GM21717 (cell line): ENCODE data around the gene UBE2N.
"Not testable (repeated sequence)": the region's sequence is repeated elsewhere in the genome, so short reads cannot be mapped to it uniquely, and the experiment has no call there.

Source experiments
- ATAC-seq: cut with Tn5 transposase; IDR thresholded peaks from one replicate; pipeline ENCODE4 v1.9.1; 2021; ENCODE audit warnings: mild to moderate bottlenecking, moderate library complexity; ENCODE audit not compliant: unreplicated experiment

The UBE2N gene

DNA sequence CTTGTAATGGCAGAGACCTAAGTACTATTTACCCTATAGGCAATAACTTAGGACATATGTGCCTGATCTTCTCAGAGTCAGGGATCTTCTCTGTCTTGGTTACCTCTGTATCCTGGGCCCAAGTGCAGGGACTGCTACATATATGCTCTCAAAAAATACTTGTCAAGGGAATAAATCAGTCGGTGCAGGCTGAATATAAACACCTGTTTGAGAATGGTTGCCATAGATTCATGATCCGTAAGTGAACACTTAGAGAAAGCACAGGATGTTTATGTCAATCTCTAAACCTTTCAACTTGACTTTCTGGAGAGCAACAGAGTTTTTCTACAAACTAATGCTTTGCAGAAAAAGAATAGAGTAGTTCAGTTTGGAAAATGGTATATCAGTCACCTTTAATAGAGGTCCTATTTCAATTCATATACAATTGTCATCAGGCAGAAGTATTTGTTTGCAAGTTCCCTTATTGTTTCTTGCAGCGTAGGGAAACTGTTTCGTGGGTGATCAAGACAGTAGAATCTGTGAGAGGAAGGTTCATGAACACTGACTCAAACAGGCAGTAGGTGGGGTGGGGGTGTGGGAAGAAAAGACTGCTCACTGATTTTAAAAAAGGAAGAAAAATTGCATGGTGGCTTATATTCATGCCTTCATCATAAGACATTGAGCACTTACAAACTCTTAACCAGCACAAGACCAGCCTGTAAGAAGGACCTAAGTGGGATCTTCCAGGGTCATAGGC, 6.0 kb upstream of the UBE2N start:
- no peak for ATAC-seq

DNA sequence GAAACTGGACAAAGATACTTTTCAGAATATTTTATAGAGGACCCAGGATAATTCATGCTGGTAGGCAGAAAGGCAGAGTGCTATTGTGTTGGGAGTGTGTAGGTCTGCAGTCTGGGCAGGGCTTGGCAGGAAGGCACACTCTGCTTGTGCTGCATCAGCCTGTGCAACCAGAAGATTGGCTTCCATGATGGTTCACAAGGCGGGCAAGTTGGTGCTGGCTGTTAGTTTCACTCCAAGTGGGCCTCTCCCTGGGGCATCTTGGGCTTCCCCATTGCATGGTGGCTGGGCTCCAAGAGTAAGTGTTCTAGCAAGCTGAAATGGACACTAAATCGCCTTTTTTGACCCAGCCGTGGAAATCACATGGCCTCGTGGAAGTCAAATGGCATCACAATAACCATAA, 1.8 kb upstream of the UBE2N start:
- no peak for ATAC-seq

DNA sequence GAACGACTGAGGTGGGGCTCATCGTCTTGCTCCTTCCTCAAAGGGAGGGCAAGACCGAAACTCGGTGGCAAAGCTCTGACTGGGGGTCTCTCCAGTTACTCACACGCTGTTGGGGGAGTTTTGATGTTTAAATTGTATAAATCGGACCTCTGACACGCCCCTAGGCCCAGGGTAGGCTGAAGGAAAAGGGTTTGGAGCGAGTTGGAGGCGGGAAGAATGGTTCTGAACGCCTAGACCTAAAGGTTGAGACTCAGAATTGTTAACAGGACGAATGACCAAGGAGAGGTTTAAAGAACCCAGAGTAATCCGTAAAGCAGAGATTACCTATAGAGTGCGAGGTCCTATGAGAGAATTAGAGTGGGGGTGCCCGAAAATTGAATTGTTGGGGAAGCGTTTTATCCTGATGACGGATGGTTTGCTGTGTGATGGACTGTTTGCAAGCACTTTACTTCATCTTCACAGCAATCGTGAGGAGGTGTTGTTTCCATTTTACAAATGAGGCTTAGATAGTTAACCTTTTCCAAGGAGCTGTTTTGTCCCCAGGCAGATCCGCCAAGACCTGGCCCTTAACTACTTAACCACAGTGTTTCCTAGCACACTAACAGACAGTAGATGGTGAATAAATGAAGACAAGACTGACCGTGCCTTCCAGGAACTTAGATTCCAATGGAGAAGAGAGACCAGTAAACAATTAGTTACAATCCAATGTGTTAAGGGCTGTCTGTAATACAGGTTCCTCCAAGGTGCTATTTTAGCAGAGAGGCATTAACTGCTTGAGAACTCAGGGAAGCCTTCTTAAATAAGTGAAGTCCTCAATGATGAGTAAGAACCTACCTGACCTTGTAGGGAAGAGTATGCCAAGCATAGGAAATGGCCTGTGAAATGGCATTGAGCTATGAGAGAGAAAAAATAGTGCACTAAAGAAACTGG, 929 bp upstream of the UBE2N start:
- ATAC-seq = no peak

DNA sequence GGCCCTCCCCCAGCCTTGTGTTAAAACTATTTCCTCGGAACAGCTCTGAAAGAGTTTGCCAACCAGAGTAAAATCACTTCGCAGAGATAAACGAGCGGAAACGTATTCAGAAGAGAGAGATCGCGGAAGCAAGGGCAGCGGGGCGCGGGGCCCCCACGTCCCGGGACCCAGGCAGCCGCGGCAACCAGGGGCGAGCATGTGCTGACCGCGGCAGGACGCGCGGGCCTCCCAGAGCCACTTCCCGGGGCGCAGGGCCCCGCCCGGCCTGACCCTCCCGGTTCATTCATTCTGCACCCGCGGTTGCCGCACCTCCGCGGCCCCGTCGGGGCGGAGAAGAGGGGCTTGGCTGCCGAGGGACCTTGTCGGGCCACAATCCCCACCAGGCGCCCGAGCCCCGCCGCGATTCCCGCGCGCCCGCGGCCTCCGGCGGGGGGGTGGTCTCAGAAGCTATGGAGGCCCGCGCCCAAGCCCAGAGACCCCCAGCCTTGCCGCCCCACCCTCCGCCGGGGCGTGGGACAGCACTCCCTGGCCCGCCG, 598 bp downstream of the UBE2N start:
- no peak for ATAC-seq

DNA sequence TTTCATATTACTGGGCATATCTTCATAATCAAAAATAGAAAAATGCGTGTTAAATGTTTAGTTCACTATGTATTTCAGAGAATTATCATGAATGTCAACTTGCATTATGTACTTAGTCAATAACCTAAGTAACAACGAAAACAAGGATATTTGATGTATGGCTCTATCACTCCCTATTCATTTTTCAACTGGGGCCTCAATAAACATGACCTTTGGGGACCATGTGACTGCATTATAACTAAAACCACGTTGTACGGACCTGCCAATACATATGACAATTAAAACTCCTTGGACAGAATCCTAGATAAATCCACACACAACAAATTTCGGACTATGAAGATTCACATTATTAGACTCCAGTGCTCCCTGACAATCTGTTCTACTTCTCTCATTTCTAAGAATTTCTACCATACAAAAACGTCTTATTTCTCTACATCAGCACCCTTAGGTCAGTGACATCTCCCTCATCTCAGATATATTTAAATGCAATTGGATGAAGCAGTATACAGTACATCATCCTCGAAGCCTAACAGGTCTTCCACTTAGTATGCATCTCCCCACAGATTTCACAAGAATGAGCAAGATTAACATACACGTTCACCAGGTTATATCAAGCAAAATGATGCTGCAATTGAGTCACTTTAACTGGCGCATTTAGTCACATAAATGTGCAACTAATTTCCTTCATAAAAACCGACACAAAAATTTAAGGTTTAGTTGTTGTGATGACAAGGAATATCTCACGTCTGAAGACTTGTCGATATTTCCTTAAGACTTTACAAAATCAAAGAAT, 1.5 kb downstream of the UBE2N start:
- no peak for ATAC-seq

DNA sequence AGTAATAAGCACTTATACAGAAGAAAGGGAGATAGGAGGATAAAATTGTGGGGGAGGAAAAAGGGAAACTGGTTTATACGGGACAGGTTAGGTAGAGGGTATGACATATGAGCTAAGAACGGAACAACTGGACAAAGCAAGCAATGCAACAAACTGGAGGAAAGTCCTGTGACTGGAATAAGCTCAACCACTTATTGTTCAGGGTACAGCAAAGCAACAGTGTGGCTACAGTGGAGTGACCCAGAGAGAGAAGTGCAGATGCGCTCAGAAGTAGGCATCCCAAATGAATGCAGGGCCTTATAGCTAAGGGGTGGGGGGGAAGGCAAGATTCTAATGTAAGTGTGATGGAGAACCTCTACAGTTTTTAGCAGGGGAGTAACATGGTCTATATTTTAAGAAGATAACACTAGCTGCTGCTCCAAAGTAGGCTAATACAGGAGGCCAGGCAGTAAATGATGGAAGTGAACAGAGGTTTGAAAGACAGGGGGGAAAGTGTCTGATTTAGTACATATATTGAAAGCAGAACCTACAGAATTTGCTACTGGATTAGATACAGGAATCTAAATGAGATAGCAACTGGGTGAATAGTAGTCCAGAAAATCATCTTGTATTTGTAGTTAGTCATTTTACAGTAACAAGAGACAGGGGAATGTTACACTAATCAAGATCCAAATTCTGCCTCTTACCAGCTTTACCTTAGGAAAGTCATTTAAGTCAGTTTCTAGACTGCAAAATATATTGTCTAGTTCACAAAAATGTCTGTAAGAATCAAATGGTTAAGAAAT, 3.3 kb downstream of the UBE2N start:
- ATAC-seq = no peak

DNA sequence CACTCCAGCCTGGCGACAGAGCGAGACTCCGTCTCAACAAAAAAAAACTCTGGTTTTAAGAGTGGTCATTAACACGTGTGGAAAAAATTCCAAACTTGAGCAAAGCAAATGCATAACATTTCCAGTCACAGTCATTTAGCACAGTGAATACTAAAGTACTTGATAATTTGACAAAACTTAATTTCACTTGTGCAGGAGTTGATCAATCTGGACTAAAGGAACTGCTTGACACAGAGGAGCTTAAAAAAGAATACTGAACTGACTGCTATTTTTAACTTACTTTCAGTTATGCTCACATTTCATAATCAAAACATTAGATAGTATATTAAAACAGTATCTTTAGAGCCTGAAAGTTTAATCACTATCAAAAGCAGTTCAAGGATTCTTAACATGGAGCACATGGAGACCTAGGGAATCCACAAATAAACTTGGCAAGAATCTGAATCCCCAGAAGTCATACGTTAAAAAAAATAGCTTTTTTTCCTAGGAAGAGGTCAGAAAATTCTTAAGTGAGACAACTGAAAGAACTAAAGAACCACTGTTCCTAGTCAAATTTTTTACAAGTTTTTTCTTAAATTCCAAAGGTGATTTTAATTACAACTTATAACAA, 7.4 kb downstream of the UBE2N start:
- ATAC-seq = no peak

DNA sequence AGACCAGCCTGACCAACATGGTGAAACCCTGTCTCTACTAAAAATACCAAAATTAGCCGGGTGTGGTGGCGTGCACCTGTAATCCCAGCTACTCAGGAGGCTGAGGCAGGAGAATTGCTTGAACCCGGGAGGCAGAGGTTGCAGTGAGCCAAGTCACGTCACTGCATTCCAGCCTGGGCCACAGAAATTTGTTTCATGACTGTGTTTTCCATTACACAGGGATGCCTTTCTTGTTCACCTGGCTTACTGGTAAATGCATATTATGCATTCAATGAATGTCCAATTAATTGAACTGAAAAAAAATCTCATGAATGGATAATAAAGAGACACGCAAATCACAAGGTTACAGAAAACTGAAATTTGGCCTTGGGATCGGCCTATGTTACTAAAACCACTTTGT, 9.7 kb downstream of the UBE2N start:
- not testable (repeated sequence) for ATAC-seq

DNA sequence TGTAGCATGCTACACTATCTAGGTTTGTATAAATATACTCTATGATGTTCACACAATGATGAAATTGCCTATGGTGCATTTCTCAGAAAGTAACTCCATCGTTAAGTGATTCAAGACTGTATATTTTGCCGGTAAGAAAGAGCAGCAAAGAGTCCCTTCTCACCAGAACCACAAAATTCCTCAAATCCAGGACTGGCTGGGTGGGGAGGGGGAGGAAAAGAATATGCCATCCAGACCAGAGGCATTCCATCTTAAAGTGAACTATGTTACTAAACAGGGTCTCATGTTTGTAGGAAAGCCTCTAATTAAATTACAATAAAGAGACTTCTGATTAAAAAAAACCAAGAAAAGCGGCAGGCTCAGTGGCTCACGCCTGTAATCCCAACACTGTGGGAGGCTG, 11.5 kb downstream of the UBE2N start:
- no peak for ATAC-seq

DNA sequence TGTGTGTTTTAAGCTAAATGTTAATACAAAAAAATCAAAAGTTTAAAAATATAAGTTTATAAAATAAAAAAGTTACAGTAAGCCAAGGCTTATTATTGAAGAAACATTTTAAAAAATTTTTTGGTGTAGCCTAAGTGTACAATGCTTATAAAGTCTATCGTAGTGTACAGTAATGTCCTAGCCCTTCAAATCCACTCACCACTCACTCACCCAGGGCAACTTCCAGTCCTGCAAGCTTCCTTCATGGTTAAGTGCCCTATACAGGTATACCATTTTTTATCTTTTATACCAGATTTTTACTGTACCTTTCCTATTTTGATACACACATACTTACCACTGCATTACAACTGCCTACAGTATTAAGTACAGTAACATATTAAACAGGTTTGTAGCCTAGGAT, 11.9 kb downstream of the UBE2N start:
- no peak for ATAC-seq

DNA sequence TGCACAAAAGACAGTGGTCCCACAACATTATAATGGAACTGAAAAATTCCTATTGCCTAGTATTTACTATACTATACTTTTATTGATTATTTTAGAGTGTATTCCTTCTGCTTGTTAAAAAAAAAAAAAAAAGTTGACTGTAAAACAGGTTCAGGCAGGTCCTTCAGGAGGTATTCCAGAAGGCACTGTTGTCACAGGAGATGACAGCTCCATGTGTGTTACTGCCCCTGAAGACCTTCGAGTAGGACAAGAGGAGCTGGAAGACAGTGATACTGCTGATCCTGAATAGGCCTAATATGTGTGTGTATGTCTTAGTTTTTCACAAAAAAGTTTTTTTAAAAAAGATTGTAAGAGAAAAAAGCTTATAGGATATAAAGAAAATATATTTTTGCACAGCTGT, 12.3 kb downstream of the UBE2N start:
- no peak for ATAC-seq

DNA sequence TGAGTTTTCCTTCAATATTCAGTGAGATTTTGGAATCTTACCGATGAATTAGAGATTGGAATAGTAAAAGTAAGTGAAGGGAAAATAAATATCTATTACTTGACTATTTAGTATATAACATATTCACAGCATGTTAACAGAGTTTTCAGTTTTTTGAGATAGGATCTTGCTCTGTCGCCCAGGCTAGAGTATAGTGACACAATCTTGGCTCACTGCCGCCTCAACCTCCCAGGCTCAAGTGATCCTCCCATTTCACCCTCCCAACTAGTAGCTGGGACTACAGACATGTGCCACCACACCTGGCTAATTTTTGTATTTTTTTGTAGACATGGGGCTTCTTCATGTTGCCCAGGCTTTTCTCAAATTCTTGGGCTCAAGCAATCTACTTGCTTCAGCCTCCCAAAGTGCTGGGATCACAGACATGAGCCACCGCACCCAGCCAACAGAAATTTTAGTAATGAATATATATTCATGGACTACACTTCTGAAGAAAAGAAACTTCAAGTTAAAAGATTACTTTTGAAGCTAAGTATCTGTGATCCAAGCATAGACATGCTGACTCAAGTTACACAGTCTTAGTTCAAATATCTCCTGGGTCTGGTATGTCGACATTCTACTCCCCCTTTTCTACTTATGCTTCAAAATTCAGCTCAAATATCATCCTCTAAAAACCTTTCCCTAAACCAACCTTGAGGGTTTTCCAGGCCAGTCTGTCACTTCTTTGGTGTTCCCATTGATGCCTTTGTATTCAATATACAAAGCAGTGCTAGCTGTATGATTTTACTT, 13.8 kb downstream of the UBE2N start:
- ATAC-seq = no peak

DNA sequence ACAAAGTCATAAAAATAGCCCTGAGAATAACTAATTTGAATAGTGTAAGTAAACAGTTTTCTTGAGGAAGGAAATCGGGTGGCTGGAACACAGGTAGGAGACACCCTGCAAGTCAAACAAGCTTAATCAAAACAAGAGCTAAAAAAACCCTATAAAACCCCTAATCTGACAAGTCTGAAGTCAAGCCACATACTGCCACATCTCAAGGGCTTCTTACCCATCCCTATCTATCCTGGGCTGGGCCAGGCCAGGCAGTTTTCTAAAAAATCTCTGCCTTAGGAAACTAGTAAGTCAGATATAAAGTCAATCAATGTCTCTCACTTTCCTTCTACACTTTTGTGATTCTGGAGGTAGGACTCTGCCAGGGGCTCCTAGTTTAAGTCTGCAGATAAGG, 15.3 kb downstream of the UBE2N start:
- peak; percentile 35 for ATAC-seq

DNA sequence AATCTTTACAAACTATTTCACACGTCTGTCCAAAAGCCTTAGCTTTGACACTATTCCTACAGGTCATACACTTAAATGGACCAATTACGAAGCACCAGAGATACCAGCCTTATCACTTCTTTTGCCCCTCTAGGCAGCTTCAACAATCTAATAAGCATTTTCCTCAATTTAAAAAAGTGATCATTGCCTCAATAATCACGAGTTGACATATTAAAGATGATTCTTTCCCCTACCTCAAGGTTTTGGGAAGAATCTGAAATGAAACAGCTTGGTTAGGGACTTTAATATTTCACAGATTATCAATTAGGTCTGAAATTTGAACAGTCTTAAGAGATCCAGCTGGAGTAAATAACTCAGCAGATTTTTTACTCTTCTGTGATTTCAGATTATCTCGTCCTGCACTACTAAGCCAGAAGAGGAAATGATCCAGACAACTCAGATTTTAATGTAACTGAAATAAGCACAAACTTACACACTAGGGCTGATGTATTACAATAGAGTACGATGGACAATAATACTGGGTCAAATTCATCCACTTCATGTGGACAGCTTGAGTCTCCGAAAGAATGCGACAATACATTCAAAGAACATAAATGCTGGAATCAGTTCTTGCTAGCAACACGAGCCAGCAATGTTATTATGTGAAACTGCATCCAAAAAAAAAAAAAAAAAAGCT, 15.9 kb downstream of the UBE2N start:
- no peak for ATAC-seq

DNA sequence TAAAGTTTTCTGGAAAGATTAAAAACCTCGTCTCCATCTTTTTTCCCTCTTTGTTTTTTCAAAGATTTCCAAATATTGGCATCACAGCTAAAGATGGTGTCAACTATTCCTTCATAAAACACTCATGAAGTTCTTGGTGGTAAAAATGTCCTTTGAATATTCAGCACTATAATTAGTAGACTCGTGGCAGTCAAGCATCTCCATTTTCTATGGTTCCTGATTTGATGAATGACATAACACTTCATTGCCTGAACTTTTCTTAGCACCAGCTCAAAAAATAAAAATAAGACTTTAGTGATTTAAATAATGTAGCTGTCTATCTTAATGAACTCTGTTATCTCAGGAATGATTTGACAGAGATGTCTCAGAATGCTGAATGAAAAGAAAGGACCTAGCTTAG, 19.7 kb downstream of the UBE2N start:
- ATAC-seq = no peak

DNA sequence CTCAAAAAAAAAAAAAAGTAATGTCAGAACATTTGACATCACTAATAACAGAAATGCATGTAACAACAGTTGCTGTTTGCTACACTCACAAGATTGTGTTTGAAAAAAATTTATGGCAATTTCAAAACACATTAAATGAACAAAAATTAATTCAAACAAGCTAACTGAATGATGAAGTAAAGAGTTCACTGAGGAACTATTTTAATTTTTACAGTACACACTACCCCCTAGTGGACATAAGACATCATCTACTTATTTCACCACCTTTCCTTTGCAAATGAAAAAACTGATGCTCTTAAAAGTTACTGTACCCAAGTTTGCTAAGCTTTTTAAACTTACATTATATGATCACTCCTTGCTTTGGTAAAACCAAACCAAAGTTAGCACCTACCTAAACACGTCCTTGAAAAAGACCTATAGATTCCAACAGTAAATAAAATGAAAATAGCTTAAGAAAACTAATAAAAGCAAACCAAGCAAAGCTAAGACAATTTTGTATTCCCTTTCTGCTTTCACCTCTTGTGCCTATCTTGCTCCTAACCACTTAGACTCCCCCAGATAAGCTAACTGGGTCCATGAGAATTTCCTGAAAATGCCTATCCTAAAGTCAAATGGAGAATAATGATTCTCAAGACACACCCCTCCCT, 22.2 kb downstream of the UBE2N start:
- ATAC-seq = no peak

DNA sequence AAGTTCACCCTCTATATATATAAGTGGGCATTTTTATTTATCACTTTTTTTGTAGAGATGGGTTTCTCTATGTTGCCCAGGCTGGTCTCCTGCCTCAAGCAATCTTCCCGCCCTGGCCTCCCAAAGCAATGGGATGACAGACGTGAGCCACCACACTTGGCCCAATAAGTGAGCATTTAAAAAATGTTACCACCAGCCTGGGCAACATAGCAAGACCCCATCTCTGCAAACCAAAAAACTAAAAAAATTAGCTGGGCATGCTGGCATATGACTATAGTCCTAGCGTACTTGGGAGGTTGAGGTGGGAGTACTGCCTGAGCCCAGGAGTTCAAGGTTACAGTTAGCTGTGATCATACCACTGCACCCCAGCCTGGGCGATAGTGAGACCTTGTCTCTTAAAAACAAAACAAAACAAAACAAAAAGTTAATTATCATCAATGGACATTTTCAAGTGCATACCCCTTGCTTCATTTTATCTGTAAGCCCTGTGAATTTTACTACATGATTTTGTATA, 23.7 kb downstream of the UBE2N start:
- no peak for ATAC-seq
